Lower leg skin (tissue), 3 donors: ENCODE data around the gene SPAG8.

Experiments
- CTCF ChIP-seq, 3 donors: fragments of 450-650 bp; IDR thresholded peaks; one replicate each; pipeline ENCODE4 v1.5.1; 2016; ENCODE audit warnings: antibody characterized with exemption in 3 of 3, mild to moderate bottlenecking in 3 of 3, moderate library complexity in 2 of 3
- POLR2A ChIP-seq, 2 donors: fragments of 450-650 bp; IDR thresholded peaks; one replicate each; pipeline ENCODE4 v1.6.1; 2016 to 2017; ENCODE audit warnings: antibody characterized with exemption in 2 of 2, mild to moderate bottlenecking in 1 of 2, moderate library complexity in 1 of 2

- TF ChIP-seq CTCF (IDR thresholded peaks at IDR 0.05) (no peak), POLR2A (IDR thresholded peaks at IDR 0.05) (no peak)
These were observed 47.9 kb upstream of the SPAG8 start for GRCh38 chr9:35859990-35860339.
